ENCODE results near the gene RAB33B. TPM values are rescaled to one million over a fixed set of nuclear protein-coding genes. Genes with fewer than 3 reads are reported as not detected.
"Not testable (repeated sequence)": the region's sequence is repeated elsewhere in the genome, so short reads cannot be mapped to it uniquely, and the experiment has no call there.

The RAB33B gene
- total and polyA plus RNA-seq, 10 of the 15 experiments (the other 5 are each of a cell fraction or from before 2014, with no cell fraction given), result 3.2 to 10.7 (median 7.5) TPM

- no peak overlapping the region for H3K4me2 ChIP-seq (ENCODE audit: control insufficient read depth, insufficient read depth)
- intact Hi-C loops (cut with micrococcal nuclease; ENCODE audit: unreplicated experiment) (no loop called here), in situ Hi-C loops (cut with MboI) (no loop called here)
- H3K4me3 ChIP-seq, result no peak overlapping the region
- no peaks in the 10 kb centered on the region for H4K20me1 ChIP-seq (ENCODE audit: control insufficient read depth, insufficient read depth)
- peaks cover 0 to 2% of the 10 kb centered on the region in 2 experiments; a peak in 1 of 4 replicates for H3K36me3 ChIP-seq (ENCODE audit: control insufficient read depth in 2 of 2, insufficient read depth in 2 of 2, low read length in 1 of 2)
- peaks cover 5% of the 10 kb centered on the region for H3K79me2 ChIP-seq (ENCODE audit: control insufficient read depth, insufficient read depth, low read length)
- H2AFZ ChIP-seq (ENCODE audit: control insufficient read depth, low read depth, low read length), result no peak overlapping the region
- no peaks in the 10 kb centered on the region for H3K27me3 ChIP-seq (replicated peaks in 1 of 2; ENCODE audit: control insufficient read depth in 2 of 2, insufficient read depth in 2 of 2, low read length in 1 of 2)
- no peak for DNase-seq (ENCODE audit: low read depth, low spot score)
- CTCF ChIA-PET, result interaction anchor here (0.6 to 0.9 kb wide), 3 partner anchors 17 to 44 kb away, joined by 3 to 5 read pairs (median 3); no protein-coding TSS in a partner anchor
- no peak overlapping the region for H3K9ac ChIP-seq (ENCODE audit: control insufficient read depth, insufficient read depth, low read length)
- no peak overlapping the region for H3K27ac ChIP-seq (ENCODE audit: control insufficient read depth, insufficient read depth)
- TF ChIP-seq FOS (IDR thresholded peaks at IDR 0.05; ENCODE audit: borderline replicate concordance, extremely low read depth, insufficient read length) (no peak), ZZZ3 (IDR thresholded peaks at IDR 0.05; ENCODE audit: control insufficient read depth, insufficient read length, low read depth) (no peak), ZBTB11 (CRISPR knock-in tag; IDR thresholded peaks at IDR 0.05) (no peak), KLF5 (IDR thresholded peaks at IDR 0.05; ENCODE audit: partially characterized antibody) (no peak), PAX8 (IDR thresholded peaks at IDR 0.05) (no peak), NR2C1 (IDR thresholded peaks at IDR 0.05) (no peak)
- TF ChIP-seq, protein P1, sequence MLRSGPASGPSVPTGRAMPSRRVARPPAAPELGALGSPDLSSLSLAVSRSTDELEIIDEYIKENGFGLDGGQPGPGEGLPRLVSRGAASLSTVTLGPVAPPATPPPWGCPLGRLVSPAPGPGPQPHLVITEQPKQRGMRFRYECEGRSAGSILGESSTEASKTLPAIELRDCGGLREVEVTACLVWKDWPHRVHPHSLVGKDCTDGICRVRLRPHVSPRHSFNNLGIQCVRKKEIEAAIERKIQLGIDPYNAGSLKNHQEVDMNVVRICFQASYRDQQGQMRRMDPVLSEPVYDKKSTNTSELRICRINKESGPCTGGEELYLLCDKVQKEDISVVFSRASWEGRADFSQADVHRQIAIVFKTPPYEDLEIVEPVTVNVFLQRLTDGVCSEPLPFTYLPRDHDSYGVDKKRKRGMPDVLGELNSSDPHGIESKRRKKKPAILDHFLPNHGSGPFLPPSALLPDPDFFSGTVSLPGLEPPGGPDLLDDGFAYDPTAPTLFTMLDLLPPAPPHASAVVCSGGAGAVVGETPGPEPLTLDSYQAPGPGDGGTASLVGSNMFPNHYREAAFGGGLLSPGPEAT (IDR thresholded peaks at IDR 0.05; ENCODE audit: low read depth), result no peak
- FAIRE-seq, result no peak
- 66% methylated on average over 4 of the region's 4 CpGs for WGBS (ENCODE audit: insufficient coverage, insufficient replicate concordance, low lambda C conversion rate, missing lambda C conversion rate)
- SMC1A ChIA-PET (ENCODE audit: uncharacterized antibody, unreplicated experiment), result interaction anchor here (0.8 to 1.3 kb wide), 2 partner anchors 9 to 10 kb away, joined by 3 to 4 read pairs; no protein-coding TSS in a partner anchor
- RAD21 ChIA-PET (ENCODE audit: unreplicated experiment), result no interaction called here
- POLR2A ChIA-PET, result interaction anchor here (1.0 kb wide), 1 partner anchor 9 kb away, joined by 5 read pairs; no protein-coding TSS in a partner anchor
- no peak for ATAC-seq
- no TSS peak for BruUV-seq (replicated peaks)
- peaks cover 1% of the 10 kb centered on the region; the same call in 1 of the 2 replicates for H3K4me1 ChIP-seq (ENCODE audit: control insufficient read depth, insufficient read depth, low read length)
- H3K9me3 ChIP-seq (replicated peaks; ENCODE audit: control insufficient read depth, insufficient read depth, low read length), result peaks cover 11% of the 10 kb centered on the region; the same call in 2 of the 3 replicates
These were observed 12.0 kb downstream of the RAB33B start for GRCh38 chr4:139465922-139466321.

DNA sequence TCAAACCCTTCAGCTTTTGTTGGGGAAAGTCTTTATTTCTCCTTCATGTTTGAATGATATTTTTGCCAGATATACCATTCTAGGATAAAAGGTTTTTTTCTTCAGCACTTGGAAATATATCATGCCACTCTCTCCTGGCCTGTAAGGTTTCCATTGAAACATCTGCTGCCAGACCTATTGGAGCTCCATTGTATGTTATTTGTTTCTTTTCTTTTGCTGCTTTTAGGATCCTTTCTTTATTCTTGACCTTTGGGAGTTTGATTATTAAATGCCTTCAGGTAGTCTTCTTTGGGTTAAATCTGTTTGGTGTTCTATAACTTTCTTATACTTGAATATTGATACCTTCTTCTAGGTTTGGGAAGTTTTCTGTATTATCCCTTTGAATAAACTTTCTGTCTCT is 14.8 kb downstream of the RAB33B start:
- intact Hi-C loops (cut with micrococcal nuclease; ENCODE audit: unreplicated experiment); H3K27ac ChIP-seq (ENCODE audit: control insufficient read depth, insufficient read depth); H4K20me1 ChIP-seq (ENCODE audit: control insufficient read depth, insufficient read depth); H3K4me1 ChIP-seq (ENCODE audit: control insufficient read depth, insufficient read depth, low read length); H3K9ac ChIP-seq (ENCODE audit: control insufficient read depth, insufficient read depth, low read length); H3K27me3 ChIP-seq (replicated peaks in 1 of 2; ENCODE audit: control insufficient read depth in 2 of 2, insufficient read depth in 2 of 2, low read length in 1 of 2); H3K4me3 ChIP-seq; FAIRE-seq; DNase-seq (ENCODE audit: low read depth, low spot score); H3K4me2 ChIP-seq (ENCODE audit: control insufficient read depth, insufficient read depth); RAD21 ChIA-PET (ENCODE audit: unreplicated experiment); H2AFZ ChIP-seq (ENCODE audit: control insufficient read depth, low read depth, low read length); H3K36me3 ChIP-seq (ENCODE audit: control insufficient read depth in 2 of 2, insufficient read depth in 2 of 2, low read length in 1 of 2); ATAC-seq; POLR2A ChIA-PET; H3K79me2 ChIP-seq (ENCODE audit: control insufficient read depth, insufficient read depth, low read length); in situ Hi-C loops (cut with MboI); CTCF ChIA-PET; BruUV-seq (replicated peaks): not testable (repeated sequence)
- peaks cover 11% of the 10 kb centered on the region for H3K9me3 ChIP-seq (replicated peaks; ENCODE audit: control insufficient read depth, insufficient read depth, low read length)
- SMC1A ChIA-PET (ENCODE audit: uncharacterized antibody, unreplicated experiment), result interaction anchor here (0.6 to 1.1 kb wide), 3 partner anchors 15 to 99 kb away, joined by 3 to 4 read pairs (median 3); no protein-coding TSS in a partner anchor

Measured in GM12878 (cell line).